Measurements from ENCODE around the gene CSF3.

DNA sequence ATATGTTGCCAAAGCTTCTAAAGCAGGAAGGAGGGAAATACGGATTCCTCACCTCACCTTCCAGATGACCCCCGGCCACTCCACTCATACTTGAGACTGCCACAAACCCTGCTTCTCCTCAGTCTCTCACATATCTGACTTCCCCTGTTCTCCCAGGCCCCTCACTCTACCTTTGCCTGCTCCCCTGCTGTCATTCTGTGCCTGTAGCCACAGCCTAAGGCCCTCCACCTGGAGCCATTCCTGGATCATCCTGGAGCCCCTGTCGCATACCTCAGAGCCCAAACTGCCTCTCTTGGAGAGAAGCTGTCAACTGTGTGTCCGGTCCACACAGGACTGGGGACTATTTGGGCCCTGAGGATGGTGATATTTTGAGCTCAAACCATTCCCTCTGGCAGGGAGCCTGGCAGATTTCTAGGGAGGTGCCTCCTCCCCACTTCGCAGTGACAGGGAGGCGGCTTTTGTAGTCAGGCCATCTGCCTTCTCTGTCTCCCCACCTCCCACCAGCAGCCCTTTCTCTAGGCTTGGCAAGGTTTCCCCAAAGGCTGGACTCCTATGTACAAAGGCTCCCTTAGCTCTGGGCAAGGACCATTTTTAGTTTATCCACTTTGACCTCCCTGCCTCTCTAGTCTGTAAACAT, 41.3 kb downstream of the CSF3 start:
- TF ChIP-seq ZNF274 (IDR thresholded peaks at IDR 0.05; ENCODE audit: low read depth, low read length) = no peak
- no peak for TF ChIP-seq YY1 (IDR thresholded peaks at IDR 0.05; ENCODE audit: insufficient read depth, insufficient read length)

Measured in NT2/D1 (cell line).